Ectodermal cell (in vitro differentiated cells): ENCODE data around the gene SIX4.
"Not testable (repeated sequence)": the region's sequence is repeated elsewhere in the genome, so short reads cannot be mapped to it uniquely, and the experiment has no call there.

Experiments
- H3K27ac ChIP-seq: 2 replicates; pipeline ENCODE4 v1.7.0; 2013; ENCODE audit warnings: mild to moderate bottlenecking, low read depth, low read length; ENCODE audit not compliant: insufficient read depth, poor library complexity, severe bottlenecking
- H3K27me3 ChIP-seq: 2 replicates; pipeline ENCODE4 v1.7.0; 2013; ENCODE audit warnings: mild to moderate bottlenecking, low read length; ENCODE audit not compliant: insufficient read depth, control insufficient read depth, poor library complexity, severe bottlenecking
- H3K36me3 ChIP-seq: one replicate; pipeline ENCODE4 v1.7.0; 2013; ENCODE audit warnings: low read length; ENCODE audit not compliant: control insufficient read depth, insufficient read depth
- H3K4me1 ChIP-seq: one replicate; pipeline ENCODE4 v1.7.0; 2013; ENCODE audit warnings: low read length; ENCODE audit not compliant: control insufficient read depth, insufficient read depth
- H3K4me3 ChIP-seq: 2 replicates; pipeline ENCODE4 v1.7.0; 2013; ENCODE audit warnings: low read depth, low read length, control low read depth; ENCODE audit not compliant: insufficient read depth
- H3K9me3 ChIP-seq: 2 replicates; pipeline ENCODE4 v1.7.0; 2013; ENCODE audit warnings: mild to moderate bottlenecking, low read length, moderate library complexity; ENCODE audit not compliant: control insufficient read depth
- WGBS, 2 experiments: methylation state at CpG; one replicate each; pipeline ENCODE4 v1.1.7; 2013; ENCODE audit warnings: missing lambda C conversion rate in 2 of 2; 5-methylcytosine and 5-hydroxymethylcytosine counted together

The SIX4 gene

DNA sequence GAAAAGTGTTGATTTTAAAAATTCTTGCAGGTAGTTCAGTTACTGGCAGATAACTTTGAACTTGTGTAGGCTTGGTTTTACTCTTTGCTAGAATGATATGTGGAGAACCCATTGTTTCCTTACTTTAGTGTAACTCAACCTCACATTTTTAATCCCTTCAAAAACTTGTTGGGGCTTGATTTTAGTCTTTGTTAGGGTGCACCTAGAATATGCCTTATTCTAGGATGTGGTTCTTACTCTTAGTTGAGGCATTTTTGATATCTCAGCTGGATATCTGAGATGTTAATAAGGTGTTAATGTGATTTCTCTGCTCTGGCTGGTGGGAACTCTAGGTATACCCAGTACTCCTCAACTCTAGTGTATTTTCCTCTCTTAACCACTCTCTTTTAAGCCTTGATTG lies 20.4 kb upstream of the SIX4 start:
- no peak overlapping the region for H3K27ac ChIP-seq
- H3K9me3 ChIP-seq = no peaks in the 10 kb centered on the region
- no peaks in the 10 kb centered on the region for H3K36me3 ChIP-seq
- H3K4me1 ChIP-seq = no peaks in the 10 kb centered on the region
- H3K4me3 ChIP-seq = no peak overlapping the region
- H3K27me3 ChIP-seq = no peaks in the 10 kb centered on the region

DNA sequence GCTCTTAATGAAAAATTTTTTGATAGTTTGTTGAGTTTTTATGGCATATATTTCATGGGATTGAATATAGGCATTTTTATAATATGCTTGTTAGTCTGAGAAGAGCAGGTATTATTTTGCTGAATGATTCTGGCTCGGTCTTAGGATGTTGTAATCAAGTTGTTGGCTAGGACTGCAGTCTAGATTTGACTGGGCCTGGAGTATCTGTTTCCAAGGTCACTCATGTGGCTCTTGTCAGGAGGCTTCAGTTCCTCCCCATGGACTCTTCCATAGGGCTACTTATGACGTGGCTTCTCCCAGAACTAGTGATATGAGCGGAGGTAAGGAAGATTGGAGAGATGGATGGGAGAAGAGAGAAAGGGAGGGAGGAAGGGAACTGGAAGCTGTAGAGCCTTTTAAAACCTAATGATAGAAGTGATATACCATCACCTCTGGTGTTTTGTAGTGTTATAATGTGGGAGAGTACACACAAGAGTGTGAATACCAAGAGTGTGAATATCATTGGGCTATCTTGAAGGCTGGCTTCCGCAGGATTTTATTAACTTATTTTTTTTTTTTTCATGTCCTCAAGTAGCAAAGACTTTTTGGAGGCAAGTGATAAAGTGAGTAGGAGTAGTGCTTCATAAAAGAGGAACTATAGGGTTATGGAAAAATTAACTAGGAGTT lies 14.8 kb upstream of the SIX4 start:
- H3K9me3 ChIP-seq = no peaks in the 10 kb centered on the region
- WGBS, 2 experiments = 93% methylated on average over 3 to 4 of the region's 4 CpGs
- H3K27me3 ChIP-seq = no peaks in the 10 kb centered on the region
- H3K4me3 ChIP-seq = no peak overlapping the region
- no peaks in the 10 kb centered on the region for H3K4me1 ChIP-seq
- no peaks in the 10 kb centered on the region for H3K36me3 ChIP-seq
- no peak overlapping the region for H3K27ac ChIP-seq

DNA sequence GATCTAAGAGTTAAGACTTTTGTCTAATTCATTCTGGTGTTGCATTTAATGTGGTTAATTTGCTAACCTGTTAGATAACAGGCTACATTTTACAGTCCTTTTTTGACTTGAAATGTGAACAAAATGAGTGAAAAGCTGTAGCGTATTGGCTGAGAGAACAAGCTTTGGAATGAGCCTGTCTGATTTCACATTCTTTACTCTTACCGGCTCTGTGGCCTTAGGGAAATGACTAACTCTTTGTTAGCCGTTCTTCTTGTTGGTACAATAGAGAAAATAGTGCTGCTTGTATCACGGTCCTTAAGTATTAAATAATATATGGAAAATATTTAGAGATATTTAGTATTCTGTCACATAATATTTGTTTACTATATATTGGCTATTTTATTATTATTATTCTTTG lies 12.3 kb upstream of the SIX4 start:
- no peaks in the 10 kb centered on the region for H3K36me3 ChIP-seq
- H3K27me3 ChIP-seq = no peaks in the 10 kb centered on the region
- no peaks in the 10 kb centered on the region for H3K9me3 ChIP-seq
- H3K4me3 ChIP-seq = no peak overlapping the region
- H3K27ac ChIP-seq = no peak overlapping the region
- no peaks in the 10 kb centered on the region for H3K4me1 ChIP-seq
- WGBS, 2 experiments = 37 to 53% methylated on average over 2 to 3 of the region's 4 CpGs

DNA sequence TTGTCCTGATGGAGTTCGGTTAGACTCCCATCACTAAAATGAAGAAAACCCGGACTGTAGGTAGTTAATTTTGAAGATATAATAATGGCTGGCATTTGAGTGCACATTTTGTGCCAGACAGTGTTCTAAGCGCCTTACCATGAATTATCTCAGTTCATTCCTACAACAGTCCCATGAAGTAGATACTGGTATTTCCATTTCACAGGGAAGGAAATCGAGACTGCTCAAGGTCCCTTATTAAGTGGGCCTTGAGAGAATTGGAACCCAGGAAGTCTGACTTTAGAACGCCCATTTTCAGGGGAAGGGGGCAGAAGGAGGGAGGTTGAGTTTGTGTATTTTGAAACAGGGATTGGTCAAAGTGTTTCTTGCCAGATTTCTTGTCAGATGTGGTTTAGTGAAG lies 11.3 kb upstream of the SIX4 start:
- no peak overlapping the region for H3K27ac ChIP-seq
- 24 to 25% methylated on average over 5 of the region's 5 CpGs for WGBS, 2 experiments

DNA sequence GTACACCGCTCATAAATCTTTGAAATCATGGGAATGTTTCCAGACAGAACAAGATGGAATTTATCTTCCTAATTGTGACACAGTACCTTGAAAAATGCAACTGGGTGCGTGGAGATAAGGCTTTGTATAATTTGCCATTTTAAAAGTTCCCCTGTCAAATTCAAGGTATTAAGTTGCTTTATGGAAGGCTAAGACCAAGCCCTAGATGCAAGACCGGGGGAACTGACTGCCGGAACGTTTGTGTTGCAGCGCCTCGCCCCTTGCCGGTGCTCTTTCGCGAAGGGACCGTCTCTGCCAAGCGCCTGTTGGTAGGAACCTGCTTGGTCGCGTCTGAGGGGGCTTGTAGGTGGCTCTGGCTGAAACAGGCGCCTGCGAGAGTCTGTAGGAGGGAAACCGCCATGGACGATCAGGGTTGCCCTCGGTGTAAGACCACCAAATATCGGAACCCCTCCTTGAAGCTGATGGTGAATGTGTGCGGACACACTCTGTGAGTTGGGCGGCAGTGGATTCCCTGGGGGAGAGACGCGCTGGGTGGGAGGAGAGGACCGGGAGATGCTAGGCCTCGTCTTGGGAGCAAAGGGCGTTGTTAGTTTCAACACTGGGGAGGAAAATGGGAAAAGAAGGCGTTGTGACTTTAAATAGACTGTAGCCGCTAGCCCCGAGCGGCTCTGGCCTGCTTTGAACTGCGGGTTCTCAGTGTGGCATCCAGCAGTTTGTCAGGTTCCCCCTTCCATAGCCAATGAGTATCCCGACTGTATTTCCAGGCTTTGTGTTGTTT lies 10.5 kb upstream of the SIX4 start, which contains the start of gene MNAT1:
Gene MNAT1 (plus strand): TSS at position 297 of the 778 bp plus-strand sequence. CDS start 102 bp downstream, at position 399.
- 3% methylated on average over 33 of the region's 33 CpGs for WGBS, 2 experiments
- no peaks in the 10 kb centered on the region for H3K9me3 ChIP-seq

More for the DNA sequence above, 11.3 kb upstream of the SIX4 start:
- Histone ChIP-seq H3K36me3 (no peaks in the 10 kb centered on the region), H3K27me3 (no peaks in the 10 kb centered on the region), H3K4me1 (no peaks in the 10 kb centered on the region), H3K4me3 (peak overlapping the region; percentile 90), H3K9me3 (no peaks in the 10 kb centered on the region)

DNA sequence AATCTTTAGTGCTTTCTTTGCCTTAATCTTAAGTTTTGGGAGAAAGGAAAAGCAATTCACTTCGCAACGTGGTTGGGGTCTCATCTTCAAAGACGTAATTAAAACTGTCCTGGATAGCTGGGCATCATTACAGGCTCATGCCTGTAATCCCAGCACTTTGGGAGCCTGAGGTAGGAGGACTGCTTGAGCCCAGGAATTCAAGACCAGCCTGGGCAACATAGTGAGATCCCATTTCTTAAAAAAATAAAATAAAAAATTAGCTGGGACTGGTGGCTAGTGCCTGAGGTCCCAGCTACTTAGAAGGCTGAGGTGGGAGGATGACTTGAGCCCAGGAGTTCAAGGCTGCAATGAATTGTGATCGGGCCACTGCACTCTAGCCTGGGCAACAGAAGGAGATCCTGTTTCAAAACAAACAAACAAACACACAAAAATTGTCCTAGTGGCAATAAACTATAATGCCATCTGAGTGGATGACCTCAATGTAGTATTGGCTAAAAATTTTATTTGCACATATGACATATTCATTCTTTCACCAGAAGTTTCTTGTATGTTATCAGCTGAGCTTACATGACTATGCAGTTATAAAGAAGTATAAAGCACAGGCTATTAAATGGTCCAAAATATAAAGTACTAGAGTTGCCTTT lies 8.8 kb upstream of the SIX4 start:
- 82 to 88% methylated on average over 4 of the region's 4 CpGs for WGBS, 2 experiments
- no peaks in the 10 kb centered on the region for H3K27me3 ChIP-seq
- no peaks in the 10 kb centered on the region for H3K4me1 ChIP-seq
- no peak overlapping the region for H3K4me3 ChIP-seq
- no peaks in the 10 kb centered on the region for H3K36me3 ChIP-seq
- no peak overlapping the region for H3K27ac ChIP-seq
- no peaks in the 10 kb centered on the region for H3K9me3 ChIP-seq

More for the DNA sequence above, 10.5 kb upstream of the SIX4 start, which contains the start of gene MNAT1:
- no peaks in the 10 kb centered on the region for H3K4me1 ChIP-seq
- no peaks in the 10 kb centered on the region for H3K36me3 ChIP-seq
- H3K27ac ChIP-seq = peak within 1 kb of the TSS; percentile 48
- H3K27me3 ChIP-seq = no peaks in the 10 kb centered on the region
- H3K4me3 ChIP-seq = peak within 1 kb of the TSS; percentile 90

DNA sequence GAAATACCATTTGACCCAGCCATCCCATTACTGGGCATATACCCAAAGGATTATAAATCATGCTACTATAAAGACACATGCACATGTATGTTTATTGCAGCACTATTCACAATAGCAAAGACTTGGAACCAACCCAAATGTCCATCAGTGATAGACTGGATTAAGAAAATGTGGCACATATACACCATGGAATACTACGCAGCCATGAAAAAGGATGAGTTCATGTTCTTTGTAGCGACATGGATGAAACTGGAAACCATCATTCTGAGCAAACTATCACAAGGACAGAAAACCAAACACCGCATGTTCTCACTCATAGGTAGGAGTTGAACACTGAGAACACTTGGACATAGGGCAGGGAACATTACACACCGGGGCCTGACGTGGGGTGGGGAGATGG lies 7.1 kb upstream of the SIX4 start:
- H3K4me3 ChIP-seq = not testable (repeated sequence)
- WGBS, 2 experiments = 90 to 94% methylated on average over 5 of the region's 5 CpGs

DNA sequence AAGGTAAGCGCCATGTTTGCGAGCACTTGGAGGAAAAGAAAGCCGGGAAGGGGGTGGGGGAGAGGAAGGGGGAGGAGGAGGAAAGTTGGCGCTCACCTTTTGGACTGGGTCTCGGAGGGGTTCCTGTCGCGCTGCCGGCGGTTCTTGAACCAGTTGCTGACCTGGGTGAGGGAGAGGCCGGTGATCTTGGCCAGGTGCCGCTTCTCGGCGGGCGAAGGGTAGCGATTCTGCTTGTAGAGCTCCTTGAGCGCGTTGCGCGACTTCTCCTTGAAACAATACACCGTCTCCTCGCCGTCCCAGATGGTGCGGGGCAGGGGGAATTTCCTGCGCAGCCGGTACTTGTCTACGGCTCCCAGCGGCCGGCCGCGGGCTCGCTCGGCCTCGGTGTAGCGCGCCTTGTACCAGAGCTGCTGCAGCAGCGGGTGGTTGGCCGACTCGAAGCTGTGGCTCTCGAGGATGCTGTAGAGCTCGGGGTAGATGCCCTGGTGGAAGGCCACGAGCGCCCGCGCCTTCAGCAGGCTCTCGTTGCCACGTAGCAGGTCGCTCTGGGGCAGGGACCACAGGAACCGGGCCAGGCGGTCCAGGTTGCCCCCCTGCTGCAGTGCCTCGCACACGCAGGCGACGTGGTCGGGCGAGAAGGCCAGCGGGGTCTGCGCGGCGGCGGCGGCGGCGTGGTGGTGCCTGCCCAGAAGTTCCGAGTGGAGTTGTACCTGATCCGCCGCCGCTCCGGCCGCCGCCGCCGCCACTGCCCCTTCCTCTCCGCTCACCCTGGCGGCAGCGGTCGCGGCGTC lies 840 bp downstream of the SIX4 start:
- Histone ChIP-seq H3K9me3 (no peaks in the 10 kb centered on the region), H3K36me3 (peaks cover 7% of the 10 kb centered on the region), H3K4me3 (peak overlapping the region; percentile 54), H3K4me1 (peaks cover 19% of the 10 kb centered on the region), H3K27me3 (no peaks in the 10 kb centered on the region), H3K27ac (peak overlapping the region; percentile 82)
- 0% methylated on average over 78 of the region's 78 CpGs for WGBS, 2 experiments

More for the DNA sequence above, 7.1 kb upstream of the SIX4 start:
- H3K27ac ChIP-seq, H3K9me3 ChIP-seq, H3K4me1 ChIP-seq, H3K27me3 ChIP-seq, H3K36me3 ChIP-seq: not testable (repeated sequence)

DNA sequence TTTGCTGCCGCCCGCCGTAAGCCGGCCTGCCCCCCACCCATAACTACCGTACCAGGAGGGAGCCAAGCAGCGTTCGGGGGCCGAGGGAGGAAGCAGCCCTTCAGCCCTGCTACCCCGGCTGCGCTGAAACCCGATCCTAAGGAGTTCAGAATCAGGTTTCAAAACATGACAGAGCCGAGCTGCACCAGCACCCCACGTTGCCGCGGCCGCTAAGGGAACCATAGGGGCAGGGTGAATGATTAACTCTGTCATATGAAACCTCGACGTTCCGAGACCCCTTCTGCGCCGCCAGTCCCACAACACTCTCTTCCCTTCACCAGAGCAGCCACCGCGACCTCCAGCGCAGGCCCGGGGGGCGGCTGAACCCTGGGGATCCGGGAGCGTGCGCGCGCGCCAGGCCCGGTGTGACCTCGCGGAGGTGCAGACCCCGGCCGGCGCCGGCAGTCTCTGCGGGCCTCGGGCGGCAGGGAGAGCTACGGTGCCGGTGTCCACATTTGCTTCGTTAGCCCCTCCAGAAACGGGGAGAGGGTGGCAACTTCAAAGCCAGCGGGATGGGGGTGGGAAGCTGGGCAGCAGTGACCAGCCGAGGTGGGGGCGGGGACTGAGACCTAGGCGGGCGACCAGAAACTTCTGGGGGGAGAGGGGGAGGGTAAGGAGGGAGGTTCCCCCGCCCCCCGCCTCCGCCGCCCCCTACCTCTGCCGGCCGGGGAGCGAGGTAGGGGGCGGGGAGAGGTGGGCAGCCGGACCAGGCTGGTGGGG lies 1.6 kb downstream of the SIX4 start:
- Histone ChIP-seq H3K27ac (peak overlapping the region; percentile 66), H3K9me3 (no peaks in the 10 kb centered on the region), H3K4me1 (peaks cover 19% of the 10 kb centered on the region), H3K36me3 (peaks cover 7% of the 10 kb centered on the region), H3K27me3 (no peaks in the 10 kb centered on the region), H3K4me3 (peak overlapping the region; percentile 54)
- WGBS, 2 experiments = 0% methylated on average over 60 of the region's 60 CpGs
